Caki2 (cell line): ENCODE results near the gene THADA. TPM values are rescaled to one million over a fixed set of nuclear protein-coding genes. Genes with fewer than 3 reads are reported as not detected.
"Not testable (repeated sequence)": the region's sequence is repeated elsewhere in the genome, so short reads cannot be mapped to it uniquely, and the experiment has no call there.

ENCODE experiments used
- DNase-seq: peaks from one replicate; pipeline ENCODE4 v3.0.0-alpha.2; 2015; ENCODE audit warnings: low read depth
- in situ Hi-C: cut with HindIII; loops from 2 replicates; pipeline ENCODE4 v1.10.0; 2016; ENCODE audit warnings: low sequenced_read_pairs, low pct_unique_long_range_greater_than_20kb, mixed read lengths
- total RNA-seq: library from RNA; depleted of rRNA; stranded (reverse); fragments of >200 nt; shearing (Covaris generic); gene quantifications from 2 replicates; pipeline ENCODE4 v1.2.3, GENCODE V29; 2014; ENCODE audit warnings: low replicate concordance

Gene THADA
- total RNA-seq, 1 experiment from 2014 or later: 30.0 TPM

- DNase-seq: no peak
- in situ Hi-C loops: loop anchor here (10.0 kb wide), 1 partner anchor 645 kb away; no protein-coding TSS in a partner anchor
These were observed 136.2 kb downstream of the THADA start for GRCh38 chr2:43459446-43460173.

GRCh38 chr2:43458014-43458628 lies 137.7 kb downstream of the THADA start:
- in situ Hi-C loops: no loop called here
- DNase-seq: peak; percentile 34

GRCh38 chr2:43455731-43456642 lies 139.9 kb downstream of the THADA start:
- DNase-seq: peak; percentile 53
- in situ Hi-C loops: no loop called here

- no peak for DNase-seq
- in situ Hi-C loops: no loop called here
These were observed 140.5 kb downstream of the THADA start for GRCh38 chr2:43455296-43455695.

- in situ Hi-C loops: no loop called here
- no peak for DNase-seq
These were observed 141.0 kb downstream of the THADA start for GRCh38 chr2:43454791-43455190.

GRCh38 chr2:43453179-43454170 lies 142.4 kb downstream of the THADA start:
- in situ Hi-C loops: no loop called here

GRCh38 chr2:43452318-43452731 lies 143.5 kb downstream of the THADA start:
- no peak for DNase-seq
- in situ Hi-C loops: no loop called here

More at GRCh38 chr2:43453179-43454170, 142.4 kb downstream of the THADA start:
- DNase-seq: peak; percentile 32

- in situ Hi-C loops: no loop called here
- no peak for DNase-seq
These were observed 145.2 kb downstream of the THADA start for GRCh38 chr2:43450617-43451016.

GRCh38 chr2:43448822-43449110 lies 147.1 kb downstream of the THADA start:
- in situ Hi-C loops: no loop called here
- no peak for DNase-seq

- DNase-seq: no peak
- in situ Hi-C loops: no loop called here
These were observed 147.6 kb downstream of the THADA start for GRCh38 chr2:43448011-43448821.

GRCh38 chr2:43446755-43447154 lies 149.1 kb downstream of the THADA start:
- DNase-seq, in situ Hi-C loops: not testable (repeated sequence)

GRCh38 chr2:43445781-43446180 lies 150.1 kb downstream of the THADA start:
- no peak for DNase-seq
- in situ Hi-C loops: no loop called here

- in situ Hi-C loops: no loop called here
- DNase-seq: no peak
These were observed 150.7 kb downstream of the THADA start for GRCh38 chr2:43444989-43445645.

GRCh38 chr2:43443282-43443681 lies 152.6 kb downstream of the THADA start:
- DNase-seq: no peak
- in situ Hi-C loops: no loop called here

- in situ Hi-C loops: no loop called here
These were observed 154.6 kb downstream of the THADA start for GRCh38 chr2:43441195-43441594.

GRCh38 chr2:43438858-43439655 lies 156.8 kb downstream of the THADA start:
- in situ Hi-C loops: no loop called here

More at GRCh38 chr2:43441195-43441594, 154.6 kb downstream of the THADA start:
- no peak for DNase-seq

More at GRCh38 chr2:43438858-43439655, 156.8 kb downstream of the THADA start:
- no peak for DNase-seq
